GM19468 (cell line): ENCODE results near the gene ARAP3.
"Not testable (repeated sequence)": the region's sequence is repeated elsewhere in the genome, so short reads cannot be mapped to it uniquely, and the experiment has no call there.

Experiments used
- ATAC-seq: cut with Tn5 transposase; IDR thresholded peaks from one replicate; pipeline ENCODE4 v1.9.1; 2021; ENCODE audit warnings: mild to moderate bottlenecking, moderate library complexity, moderate number of reproducible peaks; ENCODE audit not compliant: unreplicated experiment; ENCODE audit errors: extremely low read depth

Gene ARAP3, protein sequence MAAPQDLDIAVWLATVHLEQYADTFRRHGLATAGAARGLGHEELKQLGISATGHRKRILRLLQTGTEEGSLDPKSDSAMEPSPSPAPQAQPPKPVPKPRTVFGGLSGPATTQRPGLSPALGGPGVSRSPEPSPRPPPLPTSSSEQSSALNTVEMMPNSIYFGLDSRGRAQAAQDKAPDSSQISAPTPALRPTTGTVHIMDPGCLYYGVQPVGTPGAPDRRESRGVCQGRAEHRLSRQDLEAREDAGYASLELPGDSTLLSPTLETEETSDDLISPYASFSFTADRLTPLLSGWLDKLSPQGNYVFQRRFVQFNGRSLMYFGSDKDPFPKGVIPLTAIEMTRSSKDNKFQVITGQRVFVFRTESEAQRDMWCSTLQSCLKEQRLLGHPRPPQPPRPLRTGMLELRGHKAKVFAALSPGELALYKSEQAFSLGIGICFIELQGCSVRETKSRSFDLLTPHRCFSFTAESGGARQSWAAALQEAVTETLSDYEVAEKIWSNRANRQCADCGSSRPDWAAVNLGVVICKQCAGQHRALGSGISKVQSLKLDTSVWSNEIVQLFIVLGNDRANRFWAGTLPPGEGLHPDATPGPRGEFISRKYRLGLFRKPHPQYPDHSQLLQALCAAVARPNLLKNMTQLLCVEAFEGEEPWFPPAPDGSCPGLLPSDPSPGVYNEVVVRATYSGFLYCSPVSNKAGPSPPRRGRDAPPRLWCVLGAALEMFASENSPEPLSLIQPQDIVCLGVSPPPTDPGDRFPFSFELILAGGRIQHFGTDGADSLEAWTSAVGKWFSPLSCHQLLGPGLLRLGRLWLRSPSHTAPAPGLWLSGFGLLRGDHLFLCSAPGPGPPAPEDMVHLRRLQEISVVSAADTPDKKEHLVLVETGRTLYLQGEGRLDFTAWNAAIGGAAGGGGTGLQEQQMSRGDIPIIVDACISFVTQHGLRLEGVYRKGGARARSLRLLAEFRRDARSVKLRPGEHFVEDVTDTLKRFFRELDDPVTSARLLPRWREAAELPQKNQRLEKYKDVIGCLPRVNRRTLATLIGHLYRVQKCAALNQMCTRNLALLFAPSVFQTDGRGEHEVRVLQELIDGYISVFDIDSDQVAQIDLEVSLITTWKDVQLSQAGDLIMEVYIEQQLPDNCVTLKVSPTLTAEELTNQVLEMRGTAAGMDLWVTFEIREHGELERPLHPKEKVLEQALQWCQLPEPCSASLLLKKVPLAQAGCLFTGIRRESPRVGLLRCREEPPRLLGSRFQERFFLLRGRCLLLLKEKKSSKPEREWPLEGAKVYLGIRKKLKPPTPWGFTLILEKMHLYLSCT (N-terminal part only)

DNA sequence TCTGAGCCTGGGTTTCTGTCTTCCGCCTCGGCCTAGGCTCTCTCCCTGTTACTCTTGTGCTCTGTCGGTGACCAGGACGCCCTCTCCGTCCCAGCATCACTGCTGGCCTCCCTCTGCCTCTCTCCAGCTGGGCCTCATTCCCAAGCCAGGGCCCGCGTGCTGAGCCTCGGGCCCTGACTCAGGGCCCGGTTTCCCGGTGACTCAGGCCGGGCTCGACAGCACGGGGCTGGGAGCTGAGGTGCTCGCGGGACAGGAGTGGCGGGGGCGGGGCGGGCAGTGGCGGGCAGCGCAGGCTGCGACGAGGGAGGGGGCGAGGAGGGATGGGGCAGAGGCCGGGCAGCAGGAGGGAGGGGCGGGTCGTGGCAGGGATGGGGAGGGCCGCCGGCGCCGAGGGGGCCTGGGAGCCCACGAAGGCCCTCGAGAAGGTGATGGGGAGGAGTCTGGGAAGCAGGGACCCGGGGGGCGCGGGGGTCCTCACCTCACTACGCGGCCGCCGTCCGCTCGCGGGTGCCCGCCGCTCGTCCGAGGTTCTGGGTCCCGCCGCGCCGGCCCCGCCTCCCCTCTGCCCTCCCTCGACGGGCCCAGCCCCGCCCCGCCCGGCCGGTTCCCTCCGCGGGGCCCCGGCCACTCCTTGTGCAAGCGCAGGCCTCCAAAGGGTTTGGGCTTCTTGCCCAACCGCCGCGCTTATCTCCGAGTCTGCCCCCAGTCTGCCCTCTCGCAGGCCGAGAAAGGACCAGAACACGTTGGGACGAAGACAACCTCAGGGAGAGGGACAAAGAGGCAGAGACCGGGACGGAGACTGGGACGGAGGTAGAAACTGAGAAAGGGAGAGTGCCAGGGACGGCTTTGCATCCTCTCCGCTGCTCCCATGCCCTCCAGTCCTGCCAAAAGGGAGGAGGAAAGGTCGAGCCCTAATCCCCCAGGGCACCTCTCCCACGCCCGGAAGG lies at the start of gene ARAP3:
ARAP3 (minus strand) TSS at position 536 of the 947 bp plus-strand sequence. CDS start 1,744 bp downstream, outside the sequence.
- no peak for ATAC-seq

DNA sequence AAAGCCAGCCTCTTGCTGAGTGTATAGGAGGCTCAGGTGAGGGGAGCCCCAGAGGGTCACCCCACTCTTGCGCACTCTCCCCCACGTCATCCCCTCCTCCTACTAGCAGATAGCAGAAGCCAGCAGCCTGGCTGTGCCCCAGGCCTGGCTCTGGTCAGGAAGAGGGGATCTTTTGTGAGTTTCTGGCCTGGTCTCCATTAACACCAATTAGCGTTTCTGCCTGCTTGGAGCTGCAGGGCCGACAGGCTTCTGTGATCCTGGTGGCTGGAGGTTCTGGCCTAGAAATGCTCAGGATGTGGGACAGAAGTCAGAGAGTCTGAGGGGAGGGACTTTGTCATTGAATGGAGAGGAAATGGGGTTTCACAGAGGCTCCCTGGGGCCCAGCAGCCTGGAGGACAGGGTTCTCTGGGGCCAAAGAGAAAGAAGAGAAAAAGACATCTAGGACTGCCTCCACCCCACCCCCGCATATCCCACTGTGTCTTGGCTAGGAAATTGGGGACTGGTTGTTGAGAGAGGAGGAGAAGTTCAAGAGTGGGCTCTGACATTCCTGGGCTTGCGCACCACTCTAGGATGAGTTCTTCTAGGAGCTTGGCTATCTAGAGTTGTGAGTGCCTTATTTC lies 47.5 kb upstream of the ARAP3 start:
- ATAC-seq: no peak

DNA sequence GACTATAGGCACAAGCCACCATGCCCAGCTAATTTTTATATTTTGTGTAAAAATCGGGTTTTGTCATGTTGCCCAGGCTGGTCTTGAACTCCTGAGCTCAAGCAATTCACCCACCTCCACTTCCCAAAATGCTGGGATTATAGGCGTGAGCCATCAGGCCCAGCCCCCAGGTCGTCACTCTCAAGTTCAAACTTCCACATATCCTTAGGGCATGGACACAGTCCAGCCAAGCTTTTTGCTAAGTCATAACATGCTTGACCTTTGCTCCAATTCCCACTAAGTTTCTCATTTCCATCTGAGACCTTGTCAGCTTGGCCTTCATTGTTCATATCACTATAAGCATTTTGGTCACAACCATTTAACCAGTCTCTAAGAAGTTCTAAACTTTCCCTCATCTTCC lies 43.9 kb upstream of the ARAP3 start:
- no peak for ATAC-seq

DNA sequence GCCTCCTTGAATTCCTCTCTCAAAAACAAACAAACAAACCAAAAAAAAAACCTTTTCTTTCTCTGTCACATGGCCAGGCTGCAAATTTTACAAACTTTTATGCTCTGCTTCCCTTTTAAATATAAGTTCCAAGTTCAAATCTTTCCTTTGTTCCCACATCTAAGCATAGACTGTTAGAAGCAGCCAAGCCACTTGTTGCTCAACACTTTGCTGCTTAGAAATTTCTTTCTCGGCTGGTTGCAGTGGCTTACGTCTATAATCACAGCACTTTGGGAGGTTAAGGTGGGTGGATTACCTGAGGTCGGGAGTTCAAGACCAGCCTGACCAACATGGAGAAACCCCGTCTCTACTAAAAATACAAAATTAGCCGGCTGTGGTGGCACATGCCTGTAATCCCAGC lies 43.1 kb upstream of the ARAP3 start:
- ATAC-seq: not testable (repeated sequence)

DNA sequence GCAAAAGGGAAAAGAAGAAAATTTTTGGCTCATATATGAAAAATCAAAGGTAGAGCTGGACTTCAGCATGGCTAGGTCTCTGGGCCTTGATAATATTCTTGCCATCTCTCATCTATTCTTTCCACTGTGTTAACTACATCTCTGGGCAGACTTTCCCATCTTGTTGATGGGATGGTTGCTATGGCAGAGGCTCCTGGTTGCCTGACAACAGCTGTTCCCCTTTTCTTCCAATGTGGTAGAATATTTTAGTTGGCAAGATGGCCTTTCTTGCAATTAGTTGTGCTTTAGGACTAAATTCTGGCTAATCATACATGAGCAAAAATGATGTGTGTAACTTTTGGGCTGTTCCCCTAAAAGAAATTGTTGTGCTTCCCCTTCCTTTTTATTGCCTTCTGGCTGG lies 40.2 kb upstream of the ARAP3 start:
- ATAC-seq: no peak

DNA sequence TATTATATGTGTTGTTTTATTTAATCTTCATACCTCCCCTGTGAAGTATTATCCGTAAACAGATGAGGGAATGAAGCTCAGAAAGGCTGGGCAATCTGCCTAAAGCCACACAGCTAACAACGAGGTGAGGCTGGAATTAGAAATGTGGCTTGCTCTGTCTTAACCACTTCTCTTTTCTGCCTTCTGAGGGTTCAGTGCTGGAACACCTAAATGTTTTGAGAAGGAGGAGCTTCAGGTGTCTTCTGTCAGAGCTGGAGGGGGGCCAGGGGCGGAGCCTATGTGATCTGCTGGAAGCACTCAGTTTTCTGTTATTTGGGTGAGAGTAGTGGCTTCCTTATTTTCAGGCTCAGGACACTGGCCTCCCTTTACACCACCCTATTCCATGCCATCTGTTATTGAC lies 35.0 kb upstream of the ARAP3 start:
- no peak for ATAC-seq

DNA sequence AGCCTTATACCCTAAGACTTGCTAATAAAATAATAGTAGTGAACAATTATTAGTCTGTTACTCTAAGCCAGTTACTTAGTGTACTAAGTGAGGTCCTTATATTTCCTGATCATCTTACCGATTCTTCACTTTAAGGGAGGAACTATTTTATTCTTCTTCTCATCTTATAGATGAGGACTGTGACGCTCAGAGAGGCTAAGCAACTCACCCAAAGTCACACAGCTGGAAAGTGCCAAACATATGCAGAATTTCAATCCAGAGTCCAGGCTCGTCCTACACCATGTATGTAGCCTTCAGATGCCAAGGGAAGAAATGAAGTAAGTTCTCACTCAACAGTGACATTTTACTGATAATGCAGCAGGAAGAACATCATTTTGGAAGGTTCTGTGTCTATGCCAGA lies 34.4 kb upstream of the ARAP3 start:
- ATAC-seq: no peak

DNA sequence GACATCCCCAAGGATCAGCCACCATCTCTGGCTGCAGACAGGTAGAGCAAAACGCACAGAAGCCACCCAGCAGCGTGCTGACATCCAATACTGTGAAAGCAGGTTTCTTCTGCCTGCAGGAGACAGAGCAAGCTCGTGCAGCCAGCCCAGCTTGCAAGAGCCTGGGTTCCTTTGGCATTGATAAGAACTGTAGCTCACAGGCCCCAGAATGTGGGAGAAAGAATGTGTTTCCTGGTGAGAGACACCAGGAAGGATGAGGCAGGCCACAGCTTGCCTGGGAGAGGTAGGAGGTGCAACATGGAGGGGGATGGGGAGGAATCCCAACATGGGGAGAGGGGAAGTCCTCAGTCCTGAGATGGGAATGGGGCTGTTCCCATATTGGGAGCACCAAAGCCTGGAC lies 34.0 kb upstream of the ARAP3 start:
- no peak for ATAC-seq

DNA sequence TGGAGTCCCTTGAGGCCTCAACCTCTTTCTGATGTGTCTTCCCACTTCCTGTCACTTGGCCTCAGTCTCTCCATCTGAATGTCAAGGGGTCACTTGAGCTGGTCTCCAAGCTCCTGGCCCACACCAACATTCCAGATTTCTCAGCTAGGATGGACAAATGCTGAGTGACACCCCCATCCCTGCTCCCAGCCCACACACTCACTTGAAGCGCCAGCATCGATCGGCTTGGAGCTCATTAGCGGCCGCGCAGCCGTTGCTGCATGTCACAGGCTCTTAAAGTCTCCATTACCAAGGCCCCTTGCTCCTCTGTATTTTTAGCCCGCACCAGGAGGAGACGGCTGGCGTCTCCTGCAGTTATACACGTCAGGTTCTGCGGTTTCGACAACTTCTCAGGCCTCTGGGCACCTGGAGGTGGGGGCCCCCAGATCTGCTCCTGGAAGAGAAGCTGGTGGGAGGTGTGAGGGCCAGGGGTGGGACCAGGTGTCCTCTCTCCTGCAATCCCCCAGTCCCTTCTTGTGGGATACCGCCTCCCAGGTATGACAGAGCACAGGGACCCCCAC lies 33.4 kb upstream of the ARAP3 start:
- ATAC-seq: no peak

DNA sequence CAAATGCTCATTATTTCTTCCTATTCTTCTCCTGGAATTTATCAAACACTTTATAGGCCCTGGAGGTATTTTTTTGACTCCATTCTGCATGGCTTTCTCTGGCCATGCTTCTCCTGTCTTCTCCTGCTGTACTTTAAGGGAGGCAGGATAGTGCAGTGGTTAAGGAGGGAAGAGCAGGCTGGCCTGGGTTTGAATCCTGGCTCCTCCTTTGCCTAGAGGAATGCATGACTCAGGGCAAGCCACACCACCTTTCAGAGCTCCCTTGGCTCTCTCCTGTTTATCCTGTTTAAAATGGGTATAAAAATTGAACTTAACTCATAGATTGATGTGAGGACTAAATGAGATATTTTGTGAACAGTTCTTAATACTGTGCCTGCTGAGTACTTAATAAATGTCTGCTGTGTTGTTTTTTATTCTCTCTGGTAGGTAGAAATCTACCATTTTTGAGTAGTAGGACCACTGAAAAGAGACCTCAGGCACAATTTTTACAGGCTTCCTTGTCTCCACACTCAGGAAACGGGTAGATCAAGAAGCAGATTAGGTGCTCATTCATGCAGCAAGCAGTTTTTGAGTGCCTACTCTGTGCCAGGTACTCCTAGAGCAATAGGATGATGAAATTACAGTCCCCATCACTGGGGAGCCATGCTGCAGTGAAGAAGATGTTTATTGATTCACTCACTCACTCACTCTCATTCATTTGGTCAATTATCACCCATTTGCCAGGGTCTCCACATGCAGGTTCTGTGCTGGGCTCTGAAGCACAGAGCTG lies 32.7 kb upstream of the ARAP3 start:
- ATAC-seq: no peak

DNA sequence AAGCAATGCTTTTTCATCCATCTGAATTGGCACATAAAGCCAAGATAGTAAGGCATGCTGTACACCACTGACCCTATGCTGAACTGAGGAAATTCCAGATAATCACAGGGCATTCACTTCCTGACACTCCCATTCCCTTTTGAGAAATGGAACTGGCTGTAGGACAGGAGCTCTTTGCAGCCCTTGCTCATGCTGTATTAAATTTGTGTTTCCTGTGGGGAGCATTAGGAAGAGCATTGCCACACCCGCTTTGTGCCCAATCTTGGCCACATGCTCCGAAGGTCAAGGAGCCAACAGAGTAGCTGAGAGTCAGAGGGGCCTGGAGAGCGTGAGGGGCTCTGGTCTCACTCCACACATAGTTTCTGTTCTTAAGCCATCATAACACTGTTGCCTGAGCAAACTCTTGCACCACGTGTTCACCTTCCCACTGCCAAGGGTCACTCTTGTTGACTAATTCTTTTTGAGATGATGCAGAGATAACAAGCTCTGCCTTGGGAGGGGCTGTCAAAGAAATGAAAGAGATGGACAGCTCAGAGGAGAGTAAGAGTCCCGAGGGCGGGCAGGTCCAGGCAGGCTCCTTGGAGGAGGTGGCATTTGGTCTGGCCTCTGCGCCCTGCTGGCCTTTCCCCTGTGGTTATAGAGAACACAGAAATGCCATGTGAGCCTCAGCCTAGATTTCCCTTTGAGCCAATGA lies 31.7 kb upstream of the ARAP3 start:
- ATAC-seq: no peak

DNA sequence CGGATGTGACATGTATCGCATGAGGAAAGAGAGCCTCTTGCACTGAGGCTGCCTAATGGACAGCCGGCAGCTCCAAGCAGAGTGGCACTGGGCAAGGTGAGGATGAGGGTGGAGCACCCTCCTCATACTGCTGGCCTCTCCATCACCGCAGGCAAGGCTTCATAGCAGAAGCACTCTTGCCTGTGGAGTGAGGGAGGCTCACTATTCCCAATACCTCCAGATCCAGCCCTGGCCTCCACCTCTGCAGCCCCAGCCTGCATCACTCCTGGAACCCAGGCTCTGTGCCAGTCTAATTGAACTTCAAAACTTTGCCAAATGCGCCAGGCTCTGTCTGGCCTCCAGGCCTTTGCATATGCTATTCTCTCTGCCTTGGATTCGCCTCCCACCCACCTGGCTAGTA lies 29.7 kb upstream of the ARAP3 start:
- ATAC-seq: no peak

DNA sequence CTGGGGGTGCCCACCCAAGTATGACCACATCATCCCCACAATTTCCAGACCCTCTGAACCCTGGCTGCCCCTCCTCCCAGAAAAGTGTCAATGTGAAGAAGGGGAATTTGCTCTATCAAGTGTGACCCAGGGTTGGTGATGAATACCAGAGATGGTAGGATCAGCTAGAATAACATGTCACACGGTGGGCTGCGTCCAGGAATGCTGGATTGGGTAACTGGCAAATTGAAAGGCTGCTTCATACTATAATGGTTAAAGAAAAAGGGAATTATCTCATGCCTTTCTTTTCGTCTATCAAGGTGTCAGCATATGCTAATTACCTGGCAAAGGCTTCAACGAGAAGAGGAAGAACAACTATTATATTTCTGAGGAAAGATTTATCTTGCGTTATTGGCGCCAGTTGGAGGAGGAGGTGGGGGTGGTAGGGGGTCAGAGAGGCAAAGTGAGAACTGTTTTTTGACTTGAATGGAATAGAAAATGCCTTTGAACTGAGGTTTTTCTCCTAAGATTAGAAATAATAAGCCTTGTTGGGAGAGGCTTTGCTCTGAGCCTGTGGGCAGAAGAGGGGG lies 27.8 kb upstream of the ARAP3 start:
- ATAC-seq: no peak

DNA sequence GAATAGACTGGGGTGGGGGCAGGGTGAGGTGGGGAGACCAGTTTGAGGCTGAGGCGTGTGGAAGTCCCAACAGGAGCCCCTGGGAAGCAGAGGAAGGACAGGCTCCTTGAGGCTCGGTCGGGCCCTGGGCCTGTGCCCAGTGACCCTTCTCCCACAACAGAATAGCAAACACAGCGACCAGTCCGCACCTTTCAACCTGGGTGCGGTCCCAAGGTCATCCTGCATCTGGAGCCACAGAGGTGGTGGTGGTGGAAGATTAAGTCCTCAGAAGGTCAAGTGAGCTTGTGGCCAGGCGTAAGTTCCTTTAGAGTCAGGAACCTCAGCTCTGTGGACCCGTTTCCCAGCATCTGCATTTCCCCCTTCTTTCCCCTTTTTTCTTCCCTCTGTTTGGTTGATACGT lies 26.0 kb upstream of the ARAP3 start:
- no peak for ATAC-seq

DNA sequence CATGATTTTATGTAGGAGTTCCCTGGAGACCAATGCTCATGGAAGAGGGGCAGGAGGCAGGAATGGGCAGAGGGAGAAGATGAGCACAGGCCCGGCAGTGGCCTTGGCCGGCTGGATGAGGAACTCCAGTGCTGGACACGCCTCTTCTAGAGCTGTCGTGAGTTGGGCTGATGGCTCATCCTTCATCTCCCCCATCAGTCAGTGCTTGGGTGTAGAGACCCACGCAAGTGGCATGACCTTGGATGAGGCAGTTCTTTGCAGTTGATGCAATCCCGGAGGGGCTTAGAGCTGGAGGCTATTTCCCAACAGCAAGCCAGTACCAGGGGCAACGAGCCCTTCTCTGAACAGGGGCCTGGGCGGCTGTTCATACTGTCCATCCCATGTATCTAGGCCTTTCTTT lies 25.5 kb upstream of the ARAP3 start:
- no peak for ATAC-seq

DNA sequence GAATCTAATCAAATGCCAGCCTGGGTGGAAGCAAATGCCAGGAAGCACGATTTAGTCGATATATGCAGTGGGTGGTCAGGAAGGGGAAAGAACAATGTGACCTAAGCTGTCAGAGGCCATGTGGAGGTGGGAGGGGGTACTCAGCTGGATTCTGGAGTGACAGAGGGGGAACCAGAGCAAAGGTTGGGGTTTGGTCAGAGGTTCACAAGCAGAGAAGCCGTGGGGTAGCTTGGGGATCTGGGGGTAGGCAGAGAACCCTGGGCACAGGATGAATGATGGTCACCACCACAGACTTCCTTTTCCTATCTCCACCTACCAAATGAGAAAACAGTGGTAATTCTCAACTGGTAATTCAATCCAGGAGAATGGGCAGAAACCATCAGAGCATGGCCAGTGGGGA lies 24.1 kb upstream of the ARAP3 start:
- no peak for ATAC-seq

DNA sequence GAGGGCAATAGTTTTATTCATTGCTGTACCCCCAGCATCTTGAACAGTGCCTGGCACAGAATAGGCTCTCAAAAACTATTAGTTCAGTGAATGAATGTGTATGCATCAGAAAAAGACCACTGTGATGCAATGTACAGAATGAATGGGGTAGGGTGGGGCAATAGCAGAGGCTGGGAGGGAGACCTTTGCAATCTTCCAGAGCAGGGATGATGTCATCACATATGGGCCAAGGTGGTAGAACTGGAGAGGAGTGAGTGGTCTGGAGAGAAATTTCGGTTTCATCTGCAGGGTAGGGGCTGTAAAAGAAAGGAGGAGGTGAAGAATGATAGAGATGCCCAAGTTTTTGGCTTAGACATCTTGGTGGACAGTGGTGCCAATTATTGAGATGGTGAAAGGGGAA lies 23.4 kb upstream of the ARAP3 start:
- no peak for ATAC-seq
